Stomach smooth muscle (tissue), 2 donors: ENCODE results near the gene DLGAP4.

Experiments used
- H3K27ac ChIP-seq: one replicate; pipeline ENCODE4 v1.7.0; 2013; ENCODE audit warnings: mild to moderate bottlenecking, low read length, inconsistent platforms
- H3K27me3 ChIP-seq, 2 donors: one replicate each; pipeline ENCODE4 v1.7.0; 2013; ENCODE audit warnings: low read length in 2 of 2; ENCODE audit not compliant: insufficient read depth in 2 of 2, control insufficient read depth in 1 of 2
- H3K36me3 ChIP-seq, 2 donors: one replicate each; pipeline ENCODE4 v1.7.0; 2013; ENCODE audit warnings: low read length in 2 of 2; ENCODE audit not compliant: control insufficient read depth in 2 of 2, insufficient read depth in 2 of 2
- H3K4me1 ChIP-seq: one replicate; pipeline ENCODE4 v1.7.0; 2013; ENCODE audit warnings: low read length; ENCODE audit not compliant: control insufficient read depth, insufficient read depth
- H3K4me3 ChIP-seq, 2 donors: one replicate each; pipeline ENCODE4 v1.7.0; 2013; ENCODE audit warnings: low read length in 2 of 2
- H3K9ac ChIP-seq, 2 donors: one replicate each; pipeline ENCODE4 v1.7.0; 2013; ENCODE audit warnings: low read length in 2 of 2, mild to moderate bottlenecking in 1 of 2
- H3K9me3 ChIP-seq, 2 donors: one replicate each; pipeline ENCODE4 v1.7.0; 2013; ENCODE audit warnings: low read length in 2 of 2; ENCODE audit not compliant: control insufficient read depth in 2 of 2
- donor health status: healthy.
- donor health status: Pancreatic carcinoma.

DLGAP4 gene

DNA sequence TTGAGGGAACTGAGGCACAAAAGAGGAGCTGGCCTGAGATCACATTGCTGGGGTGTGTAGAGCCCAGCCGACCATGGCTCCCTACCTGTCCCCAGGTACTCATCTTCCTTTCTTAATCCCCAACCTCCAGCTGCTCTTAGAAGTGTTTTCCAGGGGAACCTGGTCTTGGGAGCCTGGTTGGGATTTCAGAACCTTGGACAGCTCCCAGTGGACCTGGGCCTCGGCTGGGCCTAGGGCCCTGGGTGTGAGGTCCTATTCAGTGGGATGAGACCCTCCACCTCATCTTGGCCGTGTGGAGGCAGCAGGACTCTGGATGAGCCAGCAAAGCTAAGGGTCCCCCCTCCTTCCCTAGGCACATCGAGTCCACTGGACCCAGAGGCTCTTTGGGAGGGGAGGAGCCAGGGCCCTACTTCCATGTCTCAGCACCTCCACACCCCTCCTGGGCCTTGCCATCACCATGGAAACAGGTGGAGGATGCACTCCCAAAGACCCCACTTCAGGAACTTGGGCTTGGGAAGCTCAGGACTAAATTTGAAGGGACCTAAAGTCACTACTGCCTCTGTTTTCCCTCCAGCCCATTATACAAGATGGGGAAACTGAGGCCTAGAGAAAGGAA, 38.5 kb downstream of the DLGAP4 start:
- H3K27ac ChIP-seq, result no peak overlapping the region
- H3K9me3 ChIP-seq, result no peaks in the 10 kb centered on the region
- H3K4me1 ChIP-seq, result no peaks in the 10 kb centered on the region
- H3K4me3 ChIP-seq, result no peak overlapping the region
- no peaks in the 10 kb centered on the region for H3K36me3 ChIP-seq
- H3K27me3 ChIP-seq, result peaks cover 4 to 10% of the 10 kb centered on the region in 2 donors
- H3K9ac ChIP-seq, result no peak overlapping the region

DNA sequence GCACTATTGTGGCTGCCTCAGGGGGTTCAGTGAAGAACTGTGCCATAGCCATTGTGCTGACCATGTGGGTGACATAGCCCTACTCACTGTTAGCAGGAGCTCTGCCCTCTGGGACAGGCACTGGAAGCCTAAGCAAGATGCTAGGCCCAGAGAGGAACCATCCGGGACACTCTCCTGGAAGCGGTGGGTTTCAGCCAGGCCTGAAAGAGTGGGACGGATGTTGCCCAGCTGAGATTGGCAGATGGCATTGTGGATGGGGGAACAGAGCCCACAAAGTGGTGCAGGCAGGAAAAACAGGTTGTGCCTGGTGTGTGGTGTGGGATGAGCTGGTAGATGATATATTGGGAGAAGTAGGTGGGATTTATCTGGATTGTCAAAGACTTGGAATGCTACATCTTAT, 40.1 kb downstream of the DLGAP4 start:
- Histone ChIP-seq H3K4me1 (no peaks in the 10 kb centered on the region), H3K9me3 (no peaks in the 10 kb centered on the region), H3K9ac (no peak overlapping the region), H3K27me3 (peaks cover 4% of the 10 kb centered on the region in 2 donors), H3K36me3 (no peaks in the 10 kb centered on the region), H3K27ac (no peak overlapping the region), H3K4me3 (no peak overlapping the region)

DNA sequence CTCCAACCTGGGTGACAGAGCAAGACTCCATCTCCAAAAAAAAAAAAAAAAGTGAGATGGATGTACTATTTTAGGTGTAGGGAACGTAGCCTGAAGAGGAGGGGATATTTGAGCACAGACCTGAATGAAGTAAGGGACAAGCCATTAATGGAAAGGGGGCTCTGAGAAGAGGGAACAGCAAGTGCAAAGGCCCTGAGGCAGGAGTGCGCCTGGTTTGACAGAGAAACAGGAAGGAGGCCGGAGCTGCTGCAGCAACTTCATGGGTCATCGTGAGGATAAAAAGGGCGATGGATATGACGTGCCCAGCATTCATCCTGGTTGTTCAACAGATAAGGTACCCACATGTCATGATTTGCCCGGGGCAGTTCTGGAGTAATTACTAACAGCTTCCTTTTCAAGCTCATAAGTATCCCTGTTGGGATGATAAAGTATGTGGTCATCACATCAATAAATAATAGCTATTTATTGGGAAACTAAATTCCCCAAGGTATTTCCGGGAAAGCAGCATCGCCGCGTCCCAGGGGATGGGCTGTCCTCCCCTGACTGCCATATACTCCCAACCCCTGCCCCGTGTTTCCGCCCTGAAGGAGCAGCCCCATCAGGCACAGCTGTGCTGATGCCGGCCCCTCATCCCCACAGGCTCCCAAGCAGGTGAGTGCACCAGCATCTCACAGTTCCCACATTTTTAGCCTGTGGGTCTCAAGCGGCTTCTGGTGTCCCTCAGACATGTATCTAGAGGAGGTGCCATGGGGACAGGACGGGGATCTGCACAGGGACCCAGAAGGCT, 43.4 kb downstream of the DLGAP4 start:
- H3K27ac ChIP-seq, result no peak overlapping the region
- no peak overlapping the region for H3K4me3 ChIP-seq
- peaks cover 2% of the 10 kb centered on the region in 2 donors for H3K27me3 ChIP-seq
- H3K9ac ChIP-seq, result no peak overlapping the region
- H3K36me3 ChIP-seq, result no peaks in the 10 kb centered on the region
- no peaks in the 10 kb centered on the region for H3K9me3 ChIP-seq
- no peaks in the 10 kb centered on the region for H3K4me1 ChIP-seq

DNA sequence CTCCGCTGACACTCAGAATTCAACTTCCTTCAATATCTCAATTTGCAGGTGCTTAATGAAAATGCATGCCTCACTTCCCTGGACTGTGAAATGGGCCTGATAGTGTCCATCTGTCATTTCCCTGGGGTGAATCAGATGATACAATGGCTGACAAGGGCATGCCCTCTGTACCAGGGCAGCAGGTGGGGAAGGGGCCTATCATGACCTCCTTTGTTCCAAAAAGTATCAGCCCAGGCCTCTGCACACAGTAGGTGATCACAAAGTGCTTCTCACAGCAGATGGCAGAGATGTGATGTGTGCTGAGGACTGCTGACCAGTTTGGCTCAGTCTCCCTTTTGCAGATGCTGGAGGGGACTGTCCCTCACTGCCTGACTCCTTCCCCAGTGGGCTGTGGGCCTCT, 44.3 kb downstream of the DLGAP4 start:
- no peaks in the 10 kb centered on the region for H3K4me1 ChIP-seq
- H3K27ac ChIP-seq, result no peak overlapping the region
- H3K9me3 ChIP-seq, result no peaks in the 10 kb centered on the region
- H3K4me3 ChIP-seq, result no peak overlapping the region
- no peak overlapping the region for H3K9ac ChIP-seq
- H3K27me3 ChIP-seq, result peaks cover 2% of the 10 kb centered on the region in 2 donors
- no peaks in the 10 kb centered on the region for H3K36me3 ChIP-seq

- H3K4me3 ChIP-seq, result no peak overlapping the region
- H3K4me1 ChIP-seq, result no peaks in the 10 kb centered on the region
- H3K27ac ChIP-seq, result no peak overlapping the region
- H3K9ac ChIP-seq, result no peak overlapping the region
- H3K27me3 ChIP-seq, result peaks cover 2% of the 10 kb centered on the region in 2 donors
- no peaks in the 10 kb centered on the region for H3K36me3 ChIP-seq
- H3K9me3 ChIP-seq, result no peaks in the 10 kb centered on the region
Observed at GRCh38 chr20:36351937-36352336, 45.8 kb downstream of the DLGAP4 start.

- H3K27me3 ChIP-seq, result peaks cover 2 to 5% of the 10 kb centered on the region in 2 donors
- no peaks in the 10 kb centered on the region for H3K9me3 ChIP-seq
- H3K4me1 ChIP-seq, result no peaks in the 10 kb centered on the region
- H3K9ac ChIP-seq, result no peak overlapping the region
- H3K27ac ChIP-seq, result no peak overlapping the region
- no peaks in the 10 kb centered on the region for H3K36me3 ChIP-seq
- no peak overlapping the region for H3K4me3 ChIP-seq
Observed at GRCh38 chr20:36352843-36353553, 46.9 kb downstream of the DLGAP4 start.

- no peaks in the 10 kb centered on the region for H3K4me1 ChIP-seq
- H3K4me3 ChIP-seq, result no peak overlapping the region
- no peak overlapping the region for H3K9ac ChIP-seq
- H3K27ac ChIP-seq, result no peak overlapping the region
- peaks cover 2 to 5% of the 10 kb centered on the region in 2 donors for H3K27me3 ChIP-seq
- H3K9me3 ChIP-seq, result no peaks in the 10 kb centered on the region
- H3K36me3 ChIP-seq, result no peaks in the 10 kb centered on the region
Observed at GRCh38 chr20:36353740-36354139, 47.6 kb downstream of the DLGAP4 start.

DNA sequence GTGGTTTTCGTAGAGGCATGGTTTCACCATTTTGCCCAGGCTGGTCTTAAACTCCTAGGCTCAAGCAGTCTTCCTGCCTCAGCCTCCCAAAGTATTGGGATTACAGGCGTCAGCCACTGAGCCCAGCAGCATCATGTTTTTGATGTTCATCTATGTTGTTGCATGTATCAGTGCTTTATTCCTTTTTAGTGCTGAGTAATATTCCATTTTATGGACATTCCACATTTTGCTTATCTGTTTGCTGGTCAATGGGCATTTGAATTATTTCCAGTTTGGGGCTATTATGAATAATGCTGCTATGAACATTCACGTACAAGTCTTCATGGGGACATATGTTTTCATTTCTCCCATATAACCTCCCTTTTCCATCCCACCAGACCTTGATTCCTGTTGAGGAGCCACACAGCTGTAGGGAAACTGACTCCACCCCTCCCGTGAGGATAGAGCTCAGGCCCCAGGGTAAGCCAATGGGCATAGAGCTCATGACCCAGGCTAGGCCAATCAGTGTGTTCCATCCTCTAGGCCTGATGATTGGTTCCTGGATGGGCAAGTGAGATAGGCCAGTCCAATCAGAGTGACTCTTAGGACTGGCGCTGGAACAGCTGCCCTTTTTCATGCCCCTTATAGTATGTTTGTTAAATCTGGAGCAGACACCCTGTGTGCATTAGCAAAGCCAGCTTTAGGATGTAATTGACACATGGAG, 49.5 kb downstream of the DLGAP4 start:
- H3K9ac ChIP-seq, result no peak overlapping the region
- peaks cover 2 to 10% of the 10 kb centered on the region in 2 donors for H3K27me3 ChIP-seq
- H3K9me3 ChIP-seq, result no peaks in the 10 kb centered on the region
- no peak overlapping the region for H3K4me3 ChIP-seq
- no peak overlapping the region for H3K27ac ChIP-seq
- H3K4me1 ChIP-seq, result no peaks in the 10 kb centered on the region
- no peaks in the 10 kb centered on the region for H3K36me3 ChIP-seq

DNA sequence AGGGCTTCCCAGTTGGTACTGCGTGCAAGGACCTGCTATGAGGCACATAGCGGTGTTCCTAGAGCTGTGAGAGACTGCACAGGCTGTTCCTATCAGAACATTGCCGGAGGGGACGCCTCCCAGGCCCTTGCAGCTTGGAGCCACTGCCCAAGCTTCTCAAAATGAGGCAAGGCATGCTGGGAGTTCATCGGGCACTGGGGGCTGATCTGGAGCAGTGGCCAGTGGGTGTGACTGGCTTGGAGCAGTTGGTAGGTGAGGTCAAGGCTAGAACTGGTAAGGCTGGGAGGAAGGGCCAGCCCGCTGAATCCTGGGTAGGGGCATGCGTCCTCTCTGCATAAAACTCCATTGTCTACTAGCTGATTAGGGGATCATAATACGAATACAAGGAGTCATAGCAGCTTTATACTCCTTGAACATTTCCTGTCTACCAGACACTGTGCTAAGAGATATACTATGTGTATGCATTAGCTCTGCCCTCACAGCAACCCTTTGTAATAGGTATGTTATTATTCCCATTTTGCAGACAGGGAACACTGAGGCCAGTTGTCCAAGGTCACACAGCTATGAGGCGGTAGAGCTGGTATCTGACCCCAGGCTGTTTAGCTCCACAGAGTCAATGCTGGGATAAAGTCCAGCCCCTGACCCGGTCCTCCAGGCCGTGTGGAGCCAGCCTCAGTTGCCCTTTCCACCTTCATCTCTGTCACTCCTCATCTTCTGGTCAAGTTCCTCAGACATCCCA, 53.7 kb downstream of the DLGAP4 start:
- Histone ChIP-seq H3K9me3 (no peaks in the 10 kb centered on the region), H3K36me3 (no peaks in the 10 kb centered on the region), H3K27ac (no peak overlapping the region), H3K4me3 (no peak overlapping the region), H3K4me1 (no peaks in the 10 kb centered on the region), H3K27me3 (peaks cover 3 to 11% of the 10 kb centered on the region in 2 donors), H3K9ac (no peak overlapping the region)

GRCh38 chr20:36360429-36360828, 54.3 kb downstream of the DLGAP4 start:
- no peak overlapping the region for H3K27ac ChIP-seq
- H3K4me3 ChIP-seq, result no peak overlapping the region
- H3K27me3 ChIP-seq, result peaks cover 3 to 11% of the 10 kb centered on the region in 2 donors
- no peak overlapping the region for H3K9ac ChIP-seq
- no peaks in the 10 kb centered on the region for H3K4me1 ChIP-seq
- no peaks in the 10 kb centered on the region for H3K36me3 ChIP-seq
- H3K9me3 ChIP-seq, result no peaks in the 10 kb centered on the region
